Karpas-422 (cell line): ENCODE results near the gene TECPR2. TPM values are rescaled to one million over a fixed set of nuclear protein-coding genes. Genes with fewer than 3 reads are reported as not detected.

ENCODE experiments used
- DNase-seq: peaks from one replicate; pipeline ENCODE4 v3.0.0-alpha.2; 2015
- H2AFZ ChIP-seq: fragments of 200-600 bp; sonication (generic); 2 replicates; pipeline ENCODE4 v1.6.1; 2014; ENCODE audit warnings: antibody characterized with exemption, low read length, mixed read lengths
- H3K27ac ChIP-seq: fragments of 200-600 bp; sonication (generic); 2 replicates; pipeline ENCODE4 v1.5.1; 2014; ENCODE audit warnings: mild to moderate bottlenecking, low read length, moderate library complexity
- H3K27me3 ChIP-seq: fragments of 200-600 bp; sonication (generic); 2 replicates; pipeline ENCODE4 v1.6.1; 2014; ENCODE audit warnings: low read length, mixed read lengths
- H3K36me3 ChIP-seq: fragments of 200-600 bp; sonication (generic); 2 replicates; pipeline ENCODE4 v1.6.1; 2014; ENCODE audit warnings: low read length, mixed read lengths; ENCODE audit not compliant: insufficient read depth
- H3K4me1 ChIP-seq: fragments of 200-600 bp; sonication (generic); 2 replicates; pipeline ENCODE4 v1.6.1; 2014; ENCODE audit warnings: mild to moderate bottlenecking, low read length, mixed read lengths
- H3K4me2 ChIP-seq: fragments of 200-600 bp; sonication (generic); 2 replicates; pipeline ENCODE4 v1.6.1; 2014; ENCODE audit warnings: low read length, low read depth, mild to moderate bottlenecking; ENCODE audit not compliant: poor library complexity, severe bottlenecking
- H3K4me3 ChIP-seq: fragments of 200-600 bp; sonication (generic); 2 replicates; pipeline ENCODE4 v1.5.1; 2014; ENCODE audit warnings: mild to moderate bottlenecking, antibody characterized with exemption, low read length, mixed read lengths
- H3K79me2 ChIP-seq: fragments of 200-600 bp; sonication (generic); 2 replicates; pipeline ENCODE4 v1.6.1; 2014; ENCODE audit warnings: mild to moderate bottlenecking, low read length, mixed read lengths
- H3K9ac ChIP-seq: fragments of 200-600 bp; sonication (generic); 2 replicates; pipeline ENCODE4 v1.6.0; 2014; ENCODE audit warnings: low read length
- H3K9me2 ChIP-seq: fragments of 200-600 bp; sonication (generic), shearing (Covaris generic); replicated peaks from 2 replicates; pipeline ENCODE4 v1.6.0; 2014; ENCODE audit warnings: mild to moderate bottlenecking, low read length, moderate library complexity; ENCODE audit not compliant: insufficient read depth
- H3K9me3 ChIP-seq: fragments of 300-700, 200-600 bp; sonication (generic); 2 replicates; pipeline ENCODE4 v1.6.1; 2014; ENCODE audit warnings: low read length, mixed read lengths
- H4K20me1 ChIP-seq: fragments of 200-600 bp; sonication (generic); 2 replicates; pipeline ENCODE4 v1.6.1; 2014; ENCODE audit warnings: mild to moderate bottlenecking, antibody characterized with exemption, low read length, low read depth; ENCODE audit not compliant: insufficient read depth
- total RNA-seq: library from RNA; depleted of rRNA; stranded (reverse); fragments of >200 nt; shearing (Covaris generic); gene quantifications from 2 replicates; pipeline ENCODE4 v1.2.3, GENCODE V29; 2014; ENCODE audit warnings: low replicate concordance

The TECPR2 gene
- total RNA-seq, 1 experiment from 2014 or later = 10.3 TPM

DNA sequence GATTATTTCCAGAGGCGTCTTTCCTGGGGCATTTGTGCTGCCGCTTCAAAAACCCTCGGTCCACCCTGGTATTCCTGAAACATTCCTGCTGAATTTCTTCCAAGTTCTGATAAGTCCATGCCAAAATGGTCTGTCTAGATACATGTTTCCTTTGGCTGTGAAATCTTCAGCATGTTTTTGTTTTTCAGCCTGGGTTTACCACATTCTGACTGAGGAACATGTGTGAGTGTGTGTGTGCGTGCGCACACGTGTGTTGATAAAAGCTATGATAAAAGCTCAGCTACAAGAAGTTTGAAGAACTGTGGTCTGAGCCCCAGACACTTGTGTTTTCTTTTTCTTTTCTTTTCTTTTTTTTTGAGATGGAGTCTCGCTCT, 124.5 kb downstream of the TECPR2 start:
- Histone ChIP-seq H3K4me2 (no peak overlapping the region), H3K9ac (no peak overlapping the region), H3K9me2 (no peaks in the 10 kb centered on the region), H3K36me3 (no peaks in the 10 kb centered on the region), H2AFZ (no peak overlapping the region), H3K4me3 (no peak overlapping the region), H4K20me1 (no peaks in the 10 kb centered on the region), H3K9me3 (no peaks in the 10 kb centered on the region), H3K27me3 (no peaks in the 10 kb centered on the region), H3K79me2 (no peaks in the 10 kb centered on the region), H3K27ac (no peak overlapping the region), H3K4me1 (no peaks in the 10 kb centered on the region)
- no peak for DNase-seq

GRCh38 chr14:102490456-102490855, 127.7 kb downstream of the TECPR2 start:
- Histone ChIP-seq H3K4me2 (no peak overlapping the region), H3K9me2 (no peaks in the 10 kb centered on the region), H3K9me3 (no peaks in the 10 kb centered on the region), H3K79me2 (no peaks in the 10 kb centered on the region), H3K27ac (no peak overlapping the region), H4K20me1 (0 out of 2 replicates have a peak, but pooled peaks cover 4% of the 10 kb centered on the region), H3K27me3 (no peaks in the 10 kb centered on the region), H3K9ac (no peak overlapping the region), H2AFZ (no peak overlapping the region), H3K4me3 (no peak overlapping the region), H3K36me3 (no peaks in the 10 kb centered on the region), H3K4me1 (no peaks in the 10 kb centered on the region)
- no peak for DNase-seq

DNA sequence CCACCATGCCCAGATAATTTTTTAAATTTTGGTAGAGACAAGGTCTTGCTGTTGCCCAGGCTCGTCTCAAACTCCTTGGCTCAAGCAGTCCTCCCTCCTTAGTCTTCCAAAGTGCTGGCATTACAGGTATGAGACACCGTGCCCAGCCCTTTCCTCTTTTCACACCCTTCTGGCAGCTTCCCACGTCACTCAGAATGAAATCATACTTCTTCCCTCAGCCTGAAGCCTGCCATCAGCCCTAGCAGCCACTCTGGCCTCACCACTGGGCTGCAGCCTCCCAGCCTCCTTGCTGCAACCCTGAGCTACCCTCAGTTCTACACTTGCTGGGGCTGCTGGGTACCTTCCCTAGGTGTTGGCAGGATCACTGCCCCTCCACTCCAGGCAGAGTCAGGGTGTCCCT, 128.6 kb downstream of the TECPR2 start:
- no peaks in the 10 kb centered on the region for H3K4me1 ChIP-seq
- H3K27ac ChIP-seq = no peak overlapping the region
- no peak overlapping the region for H2AFZ ChIP-seq
- H3K79me2 ChIP-seq = no peaks in the 10 kb centered on the region
- no peak for DNase-seq
- 0 out of 2 replicates have a peak, but pooled peaks cover 4% of the 10 kb centered on the region for H4K20me1 ChIP-seq
- no peaks in the 10 kb centered on the region for H3K36me3 ChIP-seq
- no peak overlapping the region for H3K9ac ChIP-seq
- no peaks in the 10 kb centered on the region for H3K9me3 ChIP-seq
- no peak overlapping the region for H3K4me3 ChIP-seq
- H3K4me2 ChIP-seq = no peak overlapping the region
- H3K27me3 ChIP-seq = no peaks in the 10 kb centered on the region
- H3K9me2 ChIP-seq = no peaks in the 10 kb centered on the region

DNA sequence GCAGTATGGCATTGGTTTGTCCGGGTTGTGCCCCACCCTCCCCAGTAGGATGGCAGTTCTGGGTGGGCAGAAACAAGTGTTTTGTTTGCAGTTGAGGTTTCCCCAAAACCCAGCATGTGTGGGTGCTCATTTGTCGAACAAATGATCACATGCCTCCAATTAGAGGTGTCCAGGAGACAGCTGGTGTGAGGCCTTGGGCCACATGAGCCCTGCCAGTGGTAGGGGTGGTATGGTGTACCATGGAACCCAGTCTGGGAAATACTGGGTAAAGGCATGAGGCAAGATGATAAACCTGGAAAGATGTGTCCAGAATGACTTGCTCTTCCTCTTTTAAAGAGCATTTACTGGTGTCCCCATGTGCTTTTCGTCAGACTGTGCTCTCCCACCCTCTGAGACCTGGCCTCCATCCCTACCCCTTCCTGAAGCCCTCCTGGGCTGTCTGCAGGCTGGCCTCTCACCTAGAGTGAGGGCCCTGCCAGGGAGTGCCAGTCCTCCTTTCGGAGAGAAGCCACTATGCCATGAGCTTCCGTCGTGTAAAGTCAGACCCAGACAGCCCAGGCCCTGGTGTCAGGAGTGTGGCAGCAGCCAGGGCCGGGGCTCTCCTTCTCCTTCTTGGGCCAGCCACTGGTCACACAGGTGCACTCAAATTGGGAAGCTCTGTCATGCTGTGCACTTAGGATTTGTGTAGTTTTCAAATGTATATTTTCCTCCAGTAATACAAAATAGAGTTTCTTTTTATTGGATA, 129.2 kb downstream of the TECPR2 start:
- H3K4me2 ChIP-seq = no peak overlapping the region
- H3K27ac ChIP-seq = no peak overlapping the region
- H2AFZ ChIP-seq = no peak overlapping the region
- no peaks in the 10 kb centered on the region for H3K27me3 ChIP-seq
- no peak for DNase-seq
- H4K20me1 ChIP-seq = 0 out of 2 replicates have a peak, but pooled peaks cover 4% of the 10 kb centered on the region
- no peaks in the 10 kb centered on the region for H3K4me1 ChIP-seq
- H3K79me2 ChIP-seq = no peaks in the 10 kb centered on the region
- H3K9ac ChIP-seq = no peak overlapping the region
- H3K4me3 ChIP-seq = no peak overlapping the region
- H3K36me3 ChIP-seq = no peaks in the 10 kb centered on the region
- H3K9me2 ChIP-seq = no peaks in the 10 kb centered on the region
- no peaks in the 10 kb centered on the region for H3K9me3 ChIP-seq

GRCh38 chr14:102492531-102492910, 129.8 kb downstream of the TECPR2 start:
- no peaks in the 10 kb centered on the region for H3K9me2 ChIP-seq
- H3K4me1 ChIP-seq = no peaks in the 10 kb centered on the region
- no peak overlapping the region for H3K4me3 ChIP-seq
- H3K9me3 ChIP-seq = no peaks in the 10 kb centered on the region
- no peak overlapping the region for H3K4me2 ChIP-seq
- no peak for DNase-seq
- no peak overlapping the region for H3K9ac ChIP-seq
- H4K20me1 ChIP-seq = 0 out of 2 replicates have a peak, but pooled peaks cover 4% of the 10 kb centered on the region
- no peaks in the 10 kb centered on the region for H3K36me3 ChIP-seq
- H3K27me3 ChIP-seq = no peaks in the 10 kb centered on the region
- no peak overlapping the region for H3K27ac ChIP-seq
- no peak overlapping the region for H2AFZ ChIP-seq
- no peaks in the 10 kb centered on the region for H3K79me2 ChIP-seq

GRCh38 chr14:102493096-102493495, 130.4 kb downstream of the TECPR2 start:
- H3K79me2 ChIP-seq = no peaks in the 10 kb centered on the region
- no peaks in the 10 kb centered on the region for H3K9me3 ChIP-seq
- no peak overlapping the region for H3K4me2 ChIP-seq
- no peaks in the 10 kb centered on the region for H3K36me3 ChIP-seq
- H3K9me2 ChIP-seq = no peaks in the 10 kb centered on the region
- H2AFZ ChIP-seq = no peak overlapping the region
- H3K27me3 ChIP-seq = no peaks in the 10 kb centered on the region
- H3K27ac ChIP-seq = no peak overlapping the region
- no peak overlapping the region for H3K9ac ChIP-seq
- no peak overlapping the region for H3K4me3 ChIP-seq
- no peak for DNase-seq
- H3K4me1 ChIP-seq = no peaks in the 10 kb centered on the region
- 0 out of 2 replicates have a peak, but pooled peaks cover 4% of the 10 kb centered on the region for H4K20me1 ChIP-seq

- Histone ChIP-seq H3K9ac (no peak overlapping the region), H4K20me1 (0 out of 2 replicates have a peak, but pooled peaks cover 4% of the 10 kb centered on the region), H3K27ac (no peak overlapping the region), H3K36me3 (no peaks in the 10 kb centered on the region), H3K27me3 (no peaks in the 10 kb centered on the region), H3K79me2 (no peaks in the 10 kb centered on the region), H2AFZ (no peak overlapping the region), H3K4me1 (no peaks in the 10 kb centered on the region), H3K4me3 (no peak overlapping the region), H3K4me2 (no peak overlapping the region), H3K9me2 (no peaks in the 10 kb centered on the region), H3K9me3 (no peaks in the 10 kb centered on the region)
- DNase-seq = no peak
Observed at GRCh38 chr14:102493585-102493984, 130.8 kb downstream of the TECPR2 start.

DNA sequence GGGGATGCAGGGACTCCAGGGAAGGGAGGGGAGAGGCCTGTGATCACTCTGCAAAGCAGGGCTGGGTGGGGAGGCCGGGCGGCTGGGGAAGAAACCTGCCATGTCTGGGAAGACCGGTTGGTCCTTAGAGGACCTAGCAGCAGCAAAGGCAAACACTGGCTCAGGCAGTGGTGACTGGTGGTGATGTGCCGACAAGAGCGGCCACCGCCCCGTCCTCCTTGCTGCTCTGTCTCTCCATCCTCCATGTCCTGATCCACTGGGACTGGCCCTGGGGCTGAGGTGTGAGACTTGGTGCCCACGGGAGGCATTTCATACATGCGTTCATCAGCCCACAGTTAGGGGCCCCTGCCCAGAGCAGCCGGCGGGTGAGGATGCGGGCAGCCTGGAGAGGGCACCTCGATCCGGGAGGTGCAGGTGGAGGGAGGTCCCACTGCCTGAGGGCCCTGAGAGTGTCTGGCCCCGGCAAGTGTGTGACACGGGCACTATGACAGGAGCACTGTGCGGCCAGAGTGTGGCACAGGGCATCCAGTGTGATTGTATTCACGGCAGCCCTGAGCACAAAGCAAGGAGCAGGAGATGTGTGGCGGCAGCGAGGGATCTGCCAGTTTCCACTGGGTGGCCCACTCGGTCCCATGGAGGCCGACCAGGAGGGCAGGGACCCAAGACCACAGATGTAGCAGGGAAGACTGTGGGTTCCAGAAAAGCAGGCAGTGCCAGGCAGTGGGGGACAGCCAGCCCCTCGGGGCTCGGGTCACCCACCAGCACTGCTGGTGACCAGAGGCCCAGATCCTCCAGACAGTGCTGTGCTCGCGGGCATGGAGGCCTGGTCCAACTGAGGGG, 133.0 kb downstream of the TECPR2 start:
- no peak overlapping the region for H3K9ac ChIP-seq
- no peaks in the 10 kb centered on the region for H3K4me1 ChIP-seq
- no peaks in the 10 kb centered on the region for H3K9me2 ChIP-seq
- H3K36me3 ChIP-seq = no peaks in the 10 kb centered on the region
- no peak overlapping the region for H2AFZ ChIP-seq
- no peaks in the 10 kb centered on the region for H3K9me3 ChIP-seq
- H3K27me3 ChIP-seq = no peaks in the 10 kb centered on the region
- no peak overlapping the region for H3K4me2 ChIP-seq
- H3K27ac ChIP-seq = no peak overlapping the region
- H3K4me3 ChIP-seq = no peak overlapping the region
- H3K79me2 ChIP-seq = no peaks in the 10 kb centered on the region
- no peak for DNase-seq
- 0 out of 2 replicates have a peak, but pooled peaks cover 4% of the 10 kb centered on the region for H4K20me1 ChIP-seq
